NCI-H524 treated with DMSO at 0.1 percent for 48 hours (cell line): ENCODE measurements around the gene CD300LF.
A peak's percentile ranks its signal among the peaks of the same experiment; 100 is the strongest.

Experiments used
- DNase-seq: peaks from one replicate; lab custom pipeline; 2025; lab: John Stamatoyannopoulos, UW

Gene CD300LF

GRCh38 chr17:74686761-74687160, 26.0 kb downstream of the CD300LF start:
- no peak for DNase-seq

GRCh38 chr17:74682471-74683190, 30.1 kb downstream of the CD300LF start:
- DNase-seq, result peak; percentile 77

GRCh38 chr17:74682028-74682427, 30.7 kb downstream of the CD300LF start:
- DNase-seq, result no peak

- DNase-seq, result no peak
Observed at GRCh38 chr17:74680941-74681340, 31.8 kb downstream of the CD300LF start.

GRCh38 chr17:74680213-74680612, 32.5 kb downstream of the CD300LF start:
- no peak for DNase-seq

- peak; percentile 55 for DNase-seq
Observed at GRCh38 chr17:74679374-74679773, 33.3 kb downstream of the CD300LF start.

- peak; percentile 46 for DNase-seq
Observed at GRCh38 chr17:74678541-74678940, 34.2 kb downstream of the CD300LF start.

- peak; percentile 99 for DNase-seq
Observed at GRCh38 chr17:74677558-74678466, 34.9 kb downstream of the CD300LF start.

- no peak for DNase-seq
Observed at GRCh38 chr17:74671031-74671771, 41.5 kb downstream of the CD300LF start.

GRCh38 chr17:74670329-74670728, 42.4 kb downstream of the CD300LF start:
- DNase-seq, result no peak

- no peak for DNase-seq
Observed at GRCh38 chr17:74663561-74663960, 49.2 kb downstream of the CD300LF start.

- no peak for DNase-seq
Observed at GRCh38 chr17:74659889-74660288, 52.8 kb downstream of the CD300LF start.

GRCh38 chr17:74658620-74659019, 54.1 kb downstream of the CD300LF start:
- no peak for DNase-seq

GRCh38 chr17:74654742-74655141, 58.0 kb downstream of the CD300LF start:
- DNase-seq, result no peak

- no peak for DNase-seq
Observed at GRCh38 chr17:74652020-74652419, 60.7 kb downstream of the CD300LF start.

GRCh38 chr17:74649909-74650308, 62.8 kb downstream of the CD300LF start:
- DNase-seq, result no peak

- DNase-seq, result no peak
Observed at GRCh38 chr17:74647871-74648672, 64.7 kb downstream of the CD300LF start.

GRCh38 chr17:74646231-74646630, 66.5 kb downstream of the CD300LF start:
- peak; percentile 25 for DNase-seq

GRCh38 chr17:74645010-74645409, 67.7 kb downstream of the CD300LF start:
- no peak for DNase-seq

GRCh38 chr17:74644419-74644818, 68.3 kb downstream of the CD300LF start:
- no peak for DNase-seq
